ENCODE data around the gene MEIS2.

DNA sequence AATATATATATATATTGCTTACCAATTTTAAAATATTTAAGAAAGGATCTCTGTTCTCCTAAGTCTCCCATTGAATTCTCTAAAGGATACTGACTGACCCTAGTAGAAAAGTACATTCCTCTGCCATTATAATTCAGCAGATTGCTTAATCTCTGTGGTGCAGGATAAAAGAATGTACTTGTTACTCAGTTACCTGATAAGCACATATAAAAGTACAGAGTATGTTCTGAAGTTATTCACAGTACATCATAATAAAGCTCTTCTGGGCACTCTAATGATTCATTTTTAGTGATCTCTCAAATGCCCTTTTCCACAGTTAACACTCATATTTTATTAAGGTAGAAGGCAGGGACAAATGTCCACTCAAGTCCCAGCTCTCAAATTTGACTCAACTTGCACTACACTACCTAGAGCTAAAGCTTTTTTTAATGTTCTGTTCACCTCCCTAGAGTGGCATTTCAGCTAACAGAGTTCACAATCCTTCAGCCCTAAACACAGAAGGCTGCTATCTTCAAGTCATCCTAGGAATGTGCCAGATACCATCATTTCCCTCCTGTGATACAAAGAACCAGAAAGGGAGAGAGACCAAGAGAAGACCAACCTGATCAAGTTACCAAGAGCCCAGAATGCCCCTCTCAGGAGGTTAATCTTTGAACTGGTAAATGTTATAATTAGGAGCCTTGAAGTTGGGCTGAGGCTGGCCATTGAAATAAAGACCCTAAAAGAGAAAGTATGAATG lies 53.3 kb downstream of the MEIS2 start:
- TF ChIP-seq CTCF (IDR thresholded peaks at IDR 0.05) (no peak), POLR2A (IDR thresholded peaks at IDR 0.05) (no peak)

Data from Peyer's patch (tissue), 4 donors.